ENCODE results near the gene DESI1.
"Not testable (repeated sequence)": the region's sequence is repeated elsewhere in the genome, so short reads cannot be mapped to it uniquely, and the experiment has no call there.

DNA sequence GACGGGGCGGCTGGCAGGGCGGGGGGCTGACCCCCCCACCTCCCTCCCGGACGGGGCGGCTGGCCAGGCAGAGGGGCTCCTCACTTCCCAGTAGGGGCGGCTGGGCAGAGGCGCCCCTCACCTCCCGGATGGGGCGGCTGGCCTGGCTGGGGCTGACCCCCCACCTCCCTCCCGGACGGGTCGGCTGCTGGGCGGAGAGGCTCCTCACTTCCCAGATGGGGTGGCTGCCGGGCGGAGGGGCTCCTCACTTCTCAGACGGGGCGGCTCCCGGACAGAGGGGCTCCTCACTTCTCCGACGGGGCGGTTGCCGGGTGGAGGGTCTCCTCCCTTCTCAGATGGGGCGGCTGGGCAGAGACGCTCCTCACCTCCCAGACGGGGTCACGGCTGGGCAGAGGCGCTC, 10.3 kb upstream of the DESI1 start:
- TF ChIP-seq, protein P1, sequence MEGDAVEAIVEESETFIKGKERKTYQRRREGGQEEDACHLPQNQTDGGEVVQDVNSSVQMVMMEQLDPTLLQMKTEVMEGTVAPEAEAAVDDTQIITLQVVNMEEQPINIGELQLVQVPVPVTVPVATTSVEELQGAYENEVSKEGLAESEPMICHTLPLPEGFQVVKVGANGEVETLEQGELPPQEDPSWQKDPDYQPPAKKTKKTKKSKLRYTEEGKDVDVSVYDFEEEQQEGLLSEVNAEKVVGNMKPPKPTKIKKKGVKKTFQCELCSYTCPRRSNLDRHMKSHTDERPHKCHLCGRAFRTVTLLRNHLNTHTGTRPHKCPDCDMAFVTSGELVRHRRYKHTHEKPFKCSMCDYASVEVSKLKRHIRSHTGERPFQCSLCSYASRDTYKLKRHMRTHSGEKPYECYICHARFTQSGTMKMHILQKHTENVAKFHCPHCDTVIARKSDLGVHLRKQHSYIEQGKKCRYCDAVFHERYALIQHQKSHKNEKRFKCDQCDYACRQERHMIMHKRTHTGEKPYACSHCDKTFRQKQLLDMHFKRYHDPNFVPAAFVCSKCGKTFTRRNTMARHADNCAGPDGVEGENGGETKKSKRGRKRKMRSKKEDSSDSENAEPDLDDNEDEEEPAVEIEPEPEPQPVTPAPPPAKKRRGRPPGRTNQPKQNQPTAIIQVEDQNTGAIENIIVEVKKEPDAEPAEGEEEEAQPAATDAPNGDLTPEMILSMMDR (IDR thresholded peaks at IDR 0.05), result not testable (repeated sequence)
- TF ChIP-seq POLR2A (IDR thresholded peaks at IDR 0.05), result not testable (repeated sequence)
